Posterior cingulate gyrus (tissue), 11 donors: ENCODE results near the gene CSTPP1.
"Not testable (repeated sequence)": the region's sequence is repeated elsewhere in the genome, so short reads cannot be mapped to it uniquely, and the experiment has no call there.

Experiments used
- DNase-seq, 10 donors: peaks; one replicate each; pipeline versions ENCODE4 v3.0.0 to v3.0.0-alpha.2; 2020 to 2021; ENCODE audit warnings: mixed read lengths in 3 of 10
- intact Hi-C: fragments of 100-400 bp; cut with DNase I; formaldehyde crosslinking; loops from one replicate; pipeline ENCODE4 v1.15.1; 2023

The CSTPP1 gene

GRCh38 chr11:47111318-47111804, 174.8 kb downstream of the CSTPP1 start:
- no peak for DNase-seq
- intact Hi-C loops, result loop anchor here (5.0 kb wide), 1 partner anchor 41 kb away; no protein-coding TSS in a partner anchor

GRCh38 chr11:47112941-47113340, 176.4 kb downstream of the CSTPP1 start:
- intact Hi-C loops, result loop anchor here (5.0 kb wide), 1 partner anchor 39 kb away; no protein-coding TSS in a partner anchor
- DNase-seq, result not testable (repeated sequence)

DNA sequence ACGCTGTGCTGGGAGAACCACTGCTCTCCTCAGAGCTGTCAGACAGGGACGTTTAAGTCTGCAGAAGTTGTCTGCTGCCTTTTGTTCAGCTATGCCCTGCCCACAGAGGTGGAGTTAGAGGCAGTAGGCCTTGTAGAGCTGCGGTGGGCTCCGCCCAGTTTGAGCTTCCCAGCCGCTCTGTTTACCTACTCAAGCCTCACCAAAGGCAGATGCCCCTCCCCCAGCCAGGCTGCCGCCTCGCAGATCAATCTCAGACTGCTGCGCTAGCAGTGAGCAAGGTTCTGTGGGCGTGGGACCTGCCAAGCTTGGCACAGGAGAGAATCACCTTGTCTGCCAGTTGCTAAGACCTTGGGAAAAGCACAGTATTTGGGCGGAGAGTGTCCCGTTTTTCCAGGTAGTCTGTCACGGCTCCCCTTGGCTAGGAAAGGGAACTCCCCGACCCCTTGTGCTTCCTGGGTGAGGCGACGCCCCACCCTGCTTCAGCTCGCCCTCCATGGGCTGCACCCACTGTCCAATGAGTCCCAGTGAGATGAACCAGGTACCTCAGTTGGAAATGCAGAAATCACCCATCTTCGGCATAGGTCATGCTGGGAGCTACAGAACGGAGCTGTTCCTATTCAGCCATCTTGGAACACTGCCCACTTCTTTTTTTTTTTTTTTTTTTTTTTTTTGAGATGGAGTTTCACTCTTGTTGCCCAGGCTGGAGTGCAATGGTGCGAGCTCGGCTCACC, 182.6 kb downstream of the CSTPP1 start:
- intact Hi-C loops, result not testable (repeated sequence)
- peak in 6 of 10 donors; percentile 44 to 90 (median 74) for DNase-seq

- no peak for DNase-seq
- intact Hi-C loops, result no loop called here
Observed at GRCh38 chr11:47121056-47121455, 184.5 kb downstream of the CSTPP1 start.

DNA sequence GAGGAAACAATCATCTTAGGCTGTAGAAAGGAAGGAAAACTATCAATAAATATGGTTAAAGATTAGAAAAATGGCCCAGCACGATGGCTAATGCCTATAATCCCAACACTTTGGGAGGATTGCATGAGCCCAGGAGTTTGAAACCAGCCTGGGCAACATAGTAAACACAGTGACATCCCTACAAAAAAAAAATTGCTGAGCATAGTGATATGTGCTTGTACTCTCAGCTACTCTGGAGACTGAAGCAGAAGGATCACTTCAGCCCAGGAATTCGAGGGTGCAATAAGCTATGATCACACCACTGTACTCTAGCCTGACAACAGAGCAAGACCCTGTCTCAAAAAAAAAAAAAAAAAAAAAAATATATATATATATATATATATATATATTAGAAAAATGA, 185.2 kb downstream of the CSTPP1 start:
- intact Hi-C loops, result no loop called here
- DNase-seq, result no peak

DNA sequence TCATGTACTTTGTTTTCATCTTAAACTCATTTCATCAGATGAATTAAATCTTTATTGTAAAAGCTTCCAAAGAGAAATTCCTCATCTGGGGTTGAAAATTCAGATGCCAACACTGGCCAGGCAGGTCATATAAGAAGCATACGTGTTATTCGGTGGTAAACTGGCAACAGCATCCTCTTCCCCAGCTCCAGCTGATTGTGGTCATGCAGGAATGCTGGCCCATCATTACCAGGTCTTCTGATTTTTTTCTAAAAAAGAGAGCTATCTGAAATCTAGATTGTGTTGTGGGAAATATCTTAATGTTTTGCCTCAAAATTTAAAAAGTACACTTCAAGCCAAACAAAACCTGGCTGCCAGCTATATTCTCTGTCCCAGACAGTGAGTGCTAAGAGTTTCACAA, 186.5 kb downstream of the CSTPP1 start:
- no peak for DNase-seq
- intact Hi-C loops, result no loop called here

DNA sequence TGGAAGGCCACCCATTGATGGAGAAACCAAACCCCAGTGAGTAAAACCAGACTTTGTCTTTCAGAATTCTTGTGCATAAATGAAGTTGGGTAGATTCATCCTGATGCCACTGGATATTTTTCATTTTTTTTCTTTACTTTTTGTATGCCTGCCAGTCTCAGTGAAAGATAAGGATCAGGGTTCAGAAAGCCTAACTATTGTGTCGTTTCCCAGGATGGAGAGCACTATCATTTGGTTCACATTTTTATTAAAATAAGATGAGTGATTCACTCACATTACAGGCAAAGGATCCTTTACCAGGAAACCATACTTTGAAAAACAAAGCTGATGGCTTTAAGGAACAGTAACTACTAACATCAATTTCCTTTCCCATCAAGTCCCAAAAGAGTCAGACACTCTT, 188.1 kb downstream of the CSTPP1 start:
- no peak for DNase-seq
- intact Hi-C loops, result no loop called here

DNA sequence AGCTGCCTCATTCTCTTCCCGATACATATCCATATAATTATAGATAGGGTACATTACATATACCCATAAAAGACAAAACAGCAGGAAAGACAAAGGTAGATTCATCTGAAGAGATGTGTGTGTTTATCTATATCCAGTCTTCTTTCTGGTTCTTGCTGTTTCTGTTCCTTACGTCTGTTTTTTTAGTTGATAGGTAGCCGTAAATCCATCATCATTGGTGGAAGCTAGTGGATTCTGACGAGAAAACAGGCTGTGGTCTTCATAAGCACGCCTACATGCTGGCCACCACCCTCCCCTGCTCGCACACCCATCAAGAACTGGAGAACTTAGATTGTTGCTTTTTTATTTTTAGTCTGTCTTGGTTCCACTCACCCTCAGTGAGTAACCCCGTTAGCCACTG, 188.5 kb downstream of the CSTPP1 start:
- intact Hi-C loops, result no loop called here
- DNase-seq, result no peak

DNA sequence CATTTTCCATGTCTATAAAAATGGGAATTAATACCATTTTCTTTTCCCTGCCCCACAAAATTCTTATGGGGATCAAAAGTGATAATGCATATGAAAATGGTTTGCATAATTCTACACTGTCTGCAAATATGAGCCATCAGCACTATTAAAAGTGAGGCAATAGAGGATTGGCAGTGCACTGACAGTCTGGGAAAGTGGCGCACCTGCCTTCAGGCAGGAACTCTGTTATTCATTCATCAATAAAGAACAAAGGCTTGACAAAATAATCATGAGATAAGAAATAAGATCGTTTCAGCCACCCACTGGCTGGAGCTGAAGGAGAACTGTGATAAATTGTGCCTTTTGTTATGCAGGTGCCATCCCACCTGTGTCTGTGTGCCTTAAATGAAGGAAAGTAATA, 190.7 kb downstream of the CSTPP1 start:
- no peak for DNase-seq
- intact Hi-C loops, result no loop called here

GRCh38 chr11:47130543-47130942, 194.0 kb downstream of the CSTPP1 start:
- intact Hi-C loops, result no loop called here
- DNase-seq, result no peak

DNA sequence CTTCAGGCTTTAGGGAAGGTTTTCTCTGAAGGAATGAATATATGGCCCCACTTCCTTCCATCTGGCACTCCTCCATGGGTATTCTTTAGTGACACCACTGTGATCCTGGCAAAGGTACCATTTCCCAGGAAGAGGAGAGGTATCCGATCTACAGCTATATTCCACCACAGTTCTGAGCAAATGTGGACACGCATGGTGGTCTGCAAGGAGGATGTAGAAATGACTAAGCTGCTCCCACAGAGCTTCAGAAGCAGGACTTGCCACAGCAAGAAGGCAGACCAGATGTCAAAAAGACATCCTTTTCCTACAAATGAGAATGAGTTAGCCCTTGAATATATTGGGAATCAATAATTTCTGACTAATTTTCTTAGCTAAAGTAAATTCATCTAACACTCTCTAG, 194.6 kb downstream of the CSTPP1 start:
- no peak for DNase-seq
- intact Hi-C loops, result no loop called here

DNA sequence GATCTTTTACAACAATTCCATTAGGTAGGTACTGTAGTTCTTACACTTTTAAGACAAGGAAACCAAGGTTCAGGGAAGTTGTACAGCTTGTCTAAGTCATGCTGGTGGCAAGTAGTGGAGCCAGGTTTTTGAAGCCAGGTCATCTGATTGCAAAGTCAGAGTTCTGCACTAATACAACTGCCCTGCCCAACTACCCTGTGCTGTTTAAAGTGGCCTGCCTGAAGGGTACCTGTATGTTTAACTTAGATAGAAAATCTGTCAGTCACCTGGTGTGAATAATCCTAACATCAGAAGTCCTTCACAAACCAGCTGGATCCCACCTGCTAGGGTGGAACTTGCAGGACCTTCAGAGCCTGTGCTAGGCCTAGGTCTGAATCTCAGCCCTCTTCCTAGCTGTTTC, 195.9 kb downstream of the CSTPP1 start:
- intact Hi-C loops, result no loop called here
- no peak for DNase-seq

DNA sequence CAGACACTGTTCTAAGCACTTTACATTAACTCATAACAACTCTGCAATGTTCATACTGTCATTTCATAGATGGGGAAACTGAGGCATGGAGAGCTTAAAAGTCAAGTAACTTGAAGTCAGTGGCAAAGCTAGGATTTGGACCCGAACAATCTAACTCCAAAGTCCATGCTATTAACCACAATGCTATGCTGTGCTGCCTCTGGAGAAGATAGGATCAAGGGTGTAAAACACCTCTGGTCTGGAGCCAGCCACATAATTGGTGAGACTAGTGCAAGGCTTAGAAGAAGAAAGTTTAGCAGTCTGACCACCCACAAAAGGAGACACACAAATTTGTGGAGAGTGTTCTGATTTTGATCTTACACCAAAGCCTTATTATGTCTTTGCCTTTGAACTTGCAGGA, 196.4 kb downstream of the CSTPP1 start:
- intact Hi-C loops, result no loop called here
- DNase-seq, result no peak

DNA sequence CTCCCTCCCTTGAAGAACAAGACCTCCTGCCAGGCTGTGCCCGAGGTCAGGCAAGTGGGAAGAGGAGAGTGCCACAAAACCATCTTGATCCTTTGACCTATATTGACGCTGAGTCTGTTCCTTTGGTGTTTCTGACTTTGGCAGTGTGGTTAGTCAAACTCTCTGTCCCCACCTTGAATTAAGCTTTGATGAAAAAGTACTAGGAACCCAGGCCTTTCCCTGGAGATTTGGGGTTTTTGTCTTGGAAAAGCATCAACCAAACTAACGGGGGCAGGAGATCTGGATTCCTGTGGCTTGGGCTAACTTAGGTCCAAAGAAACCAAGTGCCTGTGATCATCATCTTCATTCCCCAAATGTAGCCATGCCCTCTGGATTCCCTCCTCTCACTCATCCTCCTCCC, 199.8 kb downstream of the CSTPP1 start:
- intact Hi-C loops, result no loop called here
- no peak for DNase-seq

GRCh38 chr11:47136921-47137320, 200.4 kb downstream of the CSTPP1 start:
- DNase-seq, result no peak
- intact Hi-C loops, result no loop called here

DNA sequence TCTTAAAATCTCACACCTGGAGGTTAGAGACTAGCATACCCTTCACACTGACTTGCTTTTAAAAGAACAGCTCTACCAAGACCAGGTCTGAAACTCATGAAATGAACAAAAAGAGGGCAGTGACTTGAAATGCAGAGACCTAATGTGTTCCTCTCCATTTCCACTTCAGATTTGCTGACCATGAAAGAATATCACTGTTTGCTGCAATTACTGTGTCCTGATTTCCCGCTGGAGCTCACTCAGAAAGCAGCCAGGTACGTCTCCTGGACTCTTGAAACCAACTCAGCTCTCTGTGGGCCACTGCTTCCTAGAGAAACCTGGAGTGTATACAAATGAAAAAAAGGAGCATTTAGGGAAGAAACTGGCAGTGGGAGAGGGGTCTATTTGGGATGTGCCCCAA, 200.9 kb downstream of the CSTPP1 start:
- no peak for DNase-seq
- intact Hi-C loops, result no loop called here

DNA sequence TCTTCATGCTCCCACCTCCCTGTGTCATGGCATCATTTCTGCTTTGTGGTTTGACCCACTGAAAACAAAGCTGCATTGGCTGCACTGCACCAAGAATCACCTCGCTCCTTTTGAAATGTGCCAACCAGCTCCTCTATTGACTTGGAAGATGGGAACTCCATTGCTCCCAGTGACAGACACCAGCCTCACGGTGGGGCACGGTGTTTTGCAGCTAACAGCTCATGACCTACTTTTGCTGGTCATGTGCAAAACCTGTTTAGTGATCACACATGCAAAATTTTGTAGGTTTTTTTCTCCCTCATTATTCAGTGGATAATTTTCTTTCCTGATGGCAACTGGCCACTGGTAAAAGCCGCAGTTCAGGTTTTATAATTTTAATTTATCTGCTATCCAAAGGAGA, 203.3 kb downstream of the CSTPP1 start:
- intact Hi-C loops, result loop anchor here (10.0 kb wide), 1 partner anchor 125 kb away; no protein-coding TSS in a partner anchor
- DNase-seq, result no peak

DNA sequence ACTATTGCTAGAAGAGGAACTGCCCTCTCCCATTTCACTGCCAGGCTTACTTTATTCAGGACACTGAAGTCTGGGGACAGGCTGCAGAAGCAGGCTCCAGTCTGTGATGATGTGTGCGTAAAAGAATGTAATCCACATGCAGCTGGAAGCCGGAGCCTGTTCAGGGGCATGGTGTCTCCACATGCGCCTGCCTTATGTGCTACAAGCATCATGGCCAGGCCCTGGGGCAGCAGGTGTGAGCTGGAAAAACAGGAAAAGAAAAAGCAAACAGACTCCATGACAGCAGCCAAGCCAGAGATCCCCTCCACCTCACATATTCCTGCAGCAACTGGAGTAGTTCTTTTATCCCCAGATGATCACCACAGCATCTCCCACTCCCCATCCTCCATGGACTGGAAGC, 206.8 kb downstream of the CSTPP1 start:
- DNase-seq, result no peak
- intact Hi-C loops, result loop anchor here (10.0 kb wide), 1 partner anchor 129 kb away; no protein-coding TSS in a partner anchor

GRCh38 chr11:47144541-47144940, 208.0 kb downstream of the CSTPP1 start:
- no peak for DNase-seq
- intact Hi-C loops, result loop anchor here (10.0 kb wide), 1 partner anchor 130 kb away; no protein-coding TSS in a partner anchor

- DNase-seq, result no peak
- intact Hi-C loops, result loop anchor here (10.0 kb wide), 1 partner anchor 132 kb away; no protein-coding TSS in a partner anchor
Observed at GRCh38 chr11:47147250-47147649, 210.7 kb downstream of the CSTPP1 start.

- intact Hi-C loops, result loop anchor here (10.0 kb wide), 1 partner anchor 133 kb away; no protein-coding TSS in a partner anchor
- DNase-seq, result no peak
Observed at GRCh38 chr11:47147681-47148080, 211.1 kb downstream of the CSTPP1 start.

GRCh38 chr11:47148270-47148669, 211.7 kb downstream of the CSTPP1 start:
- DNase-seq, result no peak
- intact Hi-C loops, result loop anchor here (10.0 kb wide), 1 partner anchor 133 kb away; no protein-coding TSS in a partner anchor
